ENCODE data around the gene OR6Q1. TPM values are rescaled to one million over a fixed set of nuclear protein-coding genes. Genes with fewer than 3 reads are reported as not detected.

The OR6Q1 gene
- total and polyA plus RNA-seq, 7 donors = not detected

- TF ChIP-seq CTCF (IDR thresholded peaks at IDR 0.05) = no peak
- Histone ChIP-seq H3K9me3 (no peaks in the 10 kb centered on the region), H3K4me1 (peaks cover 12% of the 10 kb centered on the region), H3K27ac (peak overlapping the region; percentile 48), H3K27me3 (ENCODE audit: insufficient read depth in 3 of 3, low read length in 2 of 3) (no peaks in the 10 kb centered on the region), H3K36me3 (ENCODE audit: insufficient read depth in 1 of 2, low read depth in 1 of 2) (no peaks in the 10 kb centered on the region), H3K4me3 (no peak overlapping the region)
- intact Hi-C loops (cut with DNase I) = no loop called here
- ATAC-seq (no peak), DNase-seq (no peak)
- 46 to 58% (median 47%) methylated on average over 6 of the region's 6 CpGs for WGBS, 3 donors
These were observed 1.9 kb upstream of the OR6Q1 start for GRCh38 chr11:58028687-58029411.

- Histone ChIP-seq H3K9me3 (no peaks in the 10 kb centered on the region), H3K27me3 (ENCODE audit: insufficient read depth in 3 of 3, low read length in 2 of 3) (no peaks in the 10 kb centered on the region), H3K4me3 (no peak overlapping the region), H3K36me3 (ENCODE audit: insufficient read depth in 1 of 2, low read depth in 1 of 2) (no peaks in the 10 kb centered on the region), H3K4me1 (no peaks in the 10 kb centered on the region), H3K27ac (no peak overlapping the region)
- intact Hi-C loops (cut with DNase I) = no loop called here
- no peak for TF ChIP-seq CTCF (IDR thresholded peaks at IDR 0.05)
- no peak for DNase-seq
- WGBS, 3 donors = 81 to 89% (median 81%) methylated on average over 2 of the region's 2 CpGs
- ATAC-seq = no peak
These were observed 3.7 kb downstream of the OR6Q1 start for GRCh38 chr11:58034471-58034870.

GRCh38 chr11:58039589-58039988 is 8.8 kb downstream of the OR6Q1 start:
- no peaks in the 10 kb centered on the region for H3K4me1 ChIP-seq
- no peaks in the 10 kb centered on the region for H3K9me3 ChIP-seq
- H3K27ac ChIP-seq = no peak overlapping the region
- no peak overlapping the region for H3K4me3 ChIP-seq
- intact Hi-C loops (cut with DNase I) = no loop called here
- TF ChIP-seq CTCF (IDR thresholded peaks at IDR 0.05) = no peak
- DNase-seq = no peak
- no peaks in the 10 kb centered on the region for H3K27me3 ChIP-seq (ENCODE audit: insufficient read depth in 3 of 3, low read length in 2 of 3)
- ATAC-seq = no peak
- no peaks in the 10 kb centered on the region for H3K36me3 ChIP-seq (ENCODE audit: insufficient read depth in 1 of 2, low read depth in 1 of 2)

GRCh38 chr11:58043379-58043778 is 12.6 kb downstream of the OR6Q1 start:
- no peak for ATAC-seq
- Histone ChIP-seq H3K36me3 (ENCODE audit: insufficient read depth in 1 of 2, low read depth in 1 of 2) (no peaks in the 10 kb centered on the region), H3K27me3 (ENCODE audit: insufficient read depth in 3 of 3, low read length in 2 of 3) (no peaks in the 10 kb centered on the region), H3K9me3 (no peaks in the 10 kb centered on the region), H3K4me1 (no peaks in the 10 kb centered on the region), H3K27ac (no peak overlapping the region), H3K4me3 (no peak overlapping the region)
- intact Hi-C loops (cut with DNase I) = no loop called here
- TF ChIP-seq CTCF (IDR thresholded peaks at IDR 0.05) = no peak
- 69 to 70% (median 70%) methylated on average over 2 of the region's 2 CpGs for WGBS, 3 donors
- no peak for DNase-seq

- H3K27me3 ChIP-seq (ENCODE audit: insufficient read depth in 3 of 3, low read length in 2 of 3) = no peaks in the 10 kb centered on the region
- DNase-seq = no peak
These were observed 15.5 kb downstream of the OR6Q1 start for GRCh38 chr11:58046231-58046630.

More at GRCh38 chr11:58046231-58046630, 15.5 kb downstream of the OR6Q1 start:
- Histone ChIP-seq H3K4me1 (no peaks in the 10 kb centered on the region), H3K36me3 (ENCODE audit: insufficient read depth in 1 of 2, low read depth in 1 of 2) (no peaks in the 10 kb centered on the region), H3K9me3 (no peaks in the 10 kb centered on the region), H3K4me3 (no peak overlapping the region), H3K27ac (no peak overlapping the region)
- WGBS, 3 donors = 59 to 80% (median 64%) methylated on average over 3 of the region's 3 CpGs
- no peak for ATAC-seq
- intact Hi-C loops (cut with DNase I) = no loop called here
- no peak for TF ChIP-seq CTCF (IDR thresholded peaks at IDR 0.05)

Data from psoas muscle (tissue), 8 donors.